MG63 (cell line): ENCODE measurements around the gene LUZP2. TPM values are rescaled to one million over a fixed set of nuclear protein-coding genes. Genes with fewer than 3 reads are reported as not detected.

Experiments used
- DNase-seq: peaks from one replicate; pipeline ENCODE4 v3.0.0-alpha.2; 2020
- H3K27me3 ChIP-seq: fragments of 250-450 bp; sonication (Bioruptor Pico); 2 replicates; pipeline ENCODE4 v1.5.1; 2020; ENCODE audit warnings: mild to moderate bottlenecking, moderate library complexity
- H3K36me3 ChIP-seq: fragments of 250-450 bp; sonication (Bioruptor Pico); 2 replicates; pipeline ENCODE4 v1.5.1; 2020; ENCODE audit warnings: mild to moderate bottlenecking, moderate library complexity
- H3K4me3 ChIP-seq: fragments of 250-450 bp; sonication (Bioruptor Pico); 2 replicates; pipeline ENCODE4 v1.5.1; 2020; ENCODE audit warnings: mild to moderate bottlenecking, moderate library complexity
- H3K9me3 ChIP-seq: fragments of 250-450 bp; sonication (Bioruptor Pico); 2 replicates; pipeline ENCODE4 v1.5.1; 2020; ENCODE audit warnings: mild to moderate bottlenecking, moderate library complexity
- total RNA-seq: library from RNA; depleted of rRNA; stranded (reverse); fragments of >200 nt; shearing (Covaris generic); gene quantifications from 2 replicates; pipeline ENCODE4 v1.2.3, GENCODE V29; 2014; ENCODE audit warnings: low replicate concordance

Gene LUZP2
- total RNA-seq, 1 experiment from 2014 or later, result 1.5 TPM

DNA sequence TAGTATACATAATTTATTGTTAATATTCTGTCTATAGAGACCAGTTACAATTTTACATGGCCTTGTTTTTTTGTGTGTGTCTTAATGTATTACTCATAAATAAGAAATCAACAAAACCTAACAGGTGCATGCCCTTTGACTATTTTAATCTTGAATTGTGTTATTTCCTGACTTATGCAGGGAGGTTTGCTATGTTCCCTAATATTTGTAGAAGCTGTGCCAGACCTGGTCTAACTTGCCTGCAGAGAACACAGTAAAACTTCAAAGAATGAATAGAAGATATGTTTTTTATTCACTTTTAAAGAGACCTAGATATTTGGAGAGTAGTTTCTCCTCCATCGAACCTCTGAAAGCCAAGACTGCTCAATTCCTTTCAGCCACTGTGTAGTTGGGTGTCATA is 234.7 kb downstream of the LUZP2 start:
- Histone ChIP-seq H3K27me3 (no peaks in the 10 kb centered on the region), H3K36me3 (no peaks in the 10 kb centered on the region), H3K4me3 (no peak overlapping the region), H3K9me3 (no peaks in the 10 kb centered on the region)
- DNase-seq, result no peak

DNA sequence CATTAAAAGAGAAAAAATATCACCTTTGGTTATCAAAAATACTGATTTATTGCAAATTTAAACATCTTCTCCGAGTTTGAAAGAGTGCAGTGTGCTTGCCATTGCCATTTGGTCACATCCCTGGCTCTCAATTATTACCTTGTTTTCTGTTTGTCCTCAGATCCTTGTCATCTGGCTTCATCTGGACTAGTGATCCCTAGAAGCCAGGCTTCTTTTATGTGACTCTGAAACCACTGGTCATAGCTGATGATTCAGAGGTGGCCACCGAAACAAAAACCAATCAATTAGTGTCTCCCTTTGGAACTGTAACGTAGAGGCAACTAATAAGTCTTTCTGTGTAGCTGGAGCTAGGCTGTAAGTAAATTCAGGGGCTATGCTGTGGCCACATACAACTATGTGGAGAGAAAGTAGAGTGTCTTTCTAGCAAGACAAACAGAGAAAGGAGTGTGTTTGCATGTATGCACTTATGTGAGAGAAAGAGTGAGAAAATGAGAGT is 237.9 kb downstream of the LUZP2 start:
- no peak overlapping the region for H3K4me3 ChIP-seq
- H3K9me3 ChIP-seq, result no peaks in the 10 kb centered on the region
- no peaks in the 10 kb centered on the region for H3K36me3 ChIP-seq
- no peak for DNase-seq
- H3K27me3 ChIP-seq, result no peaks in the 10 kb centered on the region

DNA sequence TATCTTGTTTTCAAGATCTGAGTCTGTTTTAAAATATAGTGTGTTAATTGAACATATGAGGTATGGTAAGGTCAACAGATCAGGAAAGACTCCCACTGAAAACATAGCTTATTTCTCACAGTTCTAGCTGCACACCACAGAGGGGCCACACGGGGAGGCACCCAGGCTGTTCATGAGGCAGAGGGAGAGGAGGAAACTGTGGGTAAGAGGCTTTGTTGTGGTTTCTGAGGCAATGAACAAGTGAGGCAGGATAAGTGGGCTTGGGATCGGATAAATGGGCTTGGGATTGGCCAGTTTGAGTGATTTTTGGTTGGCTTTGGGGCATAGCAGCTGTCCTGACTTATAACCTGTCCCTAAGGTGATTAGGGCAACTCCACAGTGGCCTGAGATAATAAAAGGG is 242.1 kb downstream of the LUZP2 start:
- no peaks in the 10 kb centered on the region for H3K27me3 ChIP-seq
- no peak overlapping the region for H3K4me3 ChIP-seq
- no peak for DNase-seq
- H3K9me3 ChIP-seq, result no peaks in the 10 kb centered on the region
- H3K36me3 ChIP-seq, result no peaks in the 10 kb centered on the region

DNA sequence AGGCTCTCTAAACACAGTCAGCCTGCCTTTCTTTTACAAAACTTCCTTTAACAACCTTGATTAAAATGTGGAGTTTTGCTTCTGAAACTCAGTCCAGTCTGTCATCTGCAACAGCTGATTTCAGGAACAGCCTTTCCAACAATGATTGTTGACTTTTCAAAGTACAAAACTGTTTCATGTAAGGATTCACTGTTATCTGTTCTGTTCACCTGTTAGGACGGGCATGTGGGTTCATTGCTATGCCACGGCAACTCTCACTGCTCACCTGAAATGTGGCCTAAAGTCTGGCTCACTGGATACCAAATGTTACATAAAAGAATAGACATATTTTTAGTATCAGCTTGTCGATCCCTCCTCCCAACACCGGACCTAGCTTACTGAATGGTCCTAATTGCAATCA is 242.8 kb downstream of the LUZP2 start:
- DNase-seq, result no peak
- Histone ChIP-seq H3K36me3 (no peaks in the 10 kb centered on the region), H3K9me3 (no peaks in the 10 kb centered on the region), H3K27me3 (no peaks in the 10 kb centered on the region), H3K4me3 (no peak overlapping the region)

DNA sequence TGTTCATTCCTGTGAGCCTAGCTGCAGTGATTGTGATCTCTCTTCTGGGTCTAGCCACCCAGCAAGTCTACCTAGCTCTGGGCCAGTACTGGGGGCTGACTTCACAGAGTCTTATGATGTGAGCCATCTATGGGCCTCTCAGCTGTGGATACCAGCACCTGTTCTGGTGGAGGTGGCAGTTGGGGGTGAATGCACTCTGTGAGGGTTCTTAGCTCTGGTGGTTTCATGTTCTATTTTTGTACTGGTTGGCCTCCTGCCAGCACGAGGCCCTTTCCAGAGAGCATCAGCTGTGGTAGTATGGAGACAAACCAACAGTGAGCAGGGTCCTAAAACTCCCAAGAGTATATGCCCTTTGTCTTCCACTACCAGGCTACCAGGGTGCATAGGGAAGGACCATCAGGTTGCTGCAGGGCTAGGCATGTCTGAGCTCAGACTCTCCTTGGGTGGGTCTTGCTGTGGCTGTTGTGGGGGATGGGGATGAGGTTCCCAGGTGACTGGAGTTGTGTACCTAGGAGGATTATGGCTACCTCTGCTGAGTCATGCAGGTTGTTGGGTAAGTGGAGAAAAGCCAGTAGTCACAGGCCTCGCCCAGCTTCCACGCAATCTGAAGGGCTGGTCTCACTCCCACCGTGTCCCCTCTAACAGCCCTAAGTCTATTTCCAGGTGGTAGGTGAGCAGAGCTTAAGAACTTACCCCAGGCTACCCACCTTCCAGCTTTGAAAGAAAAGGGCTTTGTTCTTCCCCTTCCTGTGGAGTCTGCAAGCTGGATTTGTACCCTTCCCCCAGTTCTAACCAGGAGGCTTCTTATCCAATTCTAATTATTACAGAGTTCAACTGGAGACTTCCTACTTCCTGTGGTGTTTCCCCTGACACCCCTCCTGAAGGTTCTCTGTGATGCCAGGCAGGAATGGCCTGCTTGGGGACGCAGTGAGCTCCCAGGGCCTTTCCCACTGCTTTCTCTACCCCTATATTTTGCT is 250.7 kb downstream of the LUZP2 start:
- DNase-seq, result no peak
- no peaks in the 10 kb centered on the region for H3K36me3 ChIP-seq
- no peak overlapping the region for H3K4me3 ChIP-seq
- no peaks in the 10 kb centered on the region for H3K27me3 ChIP-seq
- no peaks in the 10 kb centered on the region for H3K9me3 ChIP-seq

DNA sequence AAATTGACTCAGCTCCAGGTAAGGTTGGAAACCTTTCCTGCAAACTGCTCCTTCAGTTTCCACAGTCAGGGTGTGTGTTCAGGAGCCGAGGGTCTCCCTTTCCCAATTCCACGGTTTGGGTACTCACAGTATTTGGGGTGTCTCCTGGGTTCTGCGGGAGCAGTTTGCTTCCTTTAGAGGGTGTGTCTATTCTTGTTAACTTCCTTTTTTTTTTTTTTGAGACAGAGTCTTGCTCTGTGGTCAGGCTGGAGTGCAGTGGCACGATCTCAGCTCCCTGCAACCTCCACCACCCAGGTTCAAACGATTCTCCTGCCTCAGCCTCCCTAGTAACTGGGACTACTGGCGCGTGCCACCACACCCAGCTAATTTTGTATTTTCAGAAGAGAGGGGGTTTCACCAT is 251.4 kb downstream of the LUZP2 start:
- Histone ChIP-seq H3K4me3 (no peak overlapping the region), H3K27me3 (no peaks in the 10 kb centered on the region), H3K36me3 (no peaks in the 10 kb centered on the region), H3K9me3 (no peaks in the 10 kb centered on the region)
- no peak for DNase-seq

DNA sequence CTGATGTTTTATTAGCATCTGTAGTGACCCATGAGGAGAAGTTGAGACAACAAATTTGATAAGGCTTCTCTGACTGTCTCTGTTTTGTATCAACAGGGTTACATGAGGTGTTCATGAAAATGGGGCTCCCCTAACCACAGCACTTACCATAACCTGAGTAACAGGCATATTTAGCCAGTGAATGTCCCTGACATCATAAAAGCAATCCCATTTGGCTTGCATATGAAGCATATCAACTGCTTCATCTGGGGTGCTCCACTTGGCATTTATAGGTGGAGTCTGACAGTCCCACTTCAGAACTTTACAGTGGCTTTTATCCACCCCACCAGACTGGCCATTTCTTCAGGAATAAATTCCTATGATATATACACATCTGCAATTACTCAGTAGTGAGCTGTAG is 257.6 kb downstream of the LUZP2 start:
- Histone ChIP-seq H3K4me3 (no peak overlapping the region), H3K9me3 (no peaks in the 10 kb centered on the region), H3K27me3 (no peaks in the 10 kb centered on the region), H3K36me3 (no peaks in the 10 kb centered on the region)
- DNase-seq, result no peak

DNA sequence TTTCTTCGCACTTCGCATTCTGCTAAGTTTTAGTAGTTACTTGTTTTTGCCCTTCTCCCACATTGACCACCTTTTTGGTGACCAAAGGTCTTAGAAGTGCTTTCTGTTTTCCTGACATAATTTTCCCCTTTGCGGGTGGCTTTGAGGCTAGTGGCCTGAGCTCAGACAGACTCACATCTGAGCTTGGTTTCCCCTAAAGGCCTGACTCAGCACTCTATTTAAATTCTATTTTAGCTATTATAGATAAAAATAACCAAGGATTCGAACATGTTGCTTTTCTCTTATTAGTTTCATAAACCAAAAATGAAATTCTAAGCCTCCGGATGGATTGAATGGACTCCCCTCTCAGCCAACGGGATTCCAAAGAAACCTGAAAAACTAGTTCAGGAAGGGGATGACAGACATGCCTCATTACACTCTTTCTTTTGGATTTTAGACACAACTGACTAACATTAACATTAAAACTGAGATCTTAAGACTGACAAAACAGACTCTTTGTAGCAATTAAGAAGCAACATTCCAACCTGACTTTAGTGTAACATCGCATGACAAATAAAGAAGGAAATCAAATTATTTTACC is 258.5 kb downstream of the LUZP2 start:
- H3K36me3 ChIP-seq, result no peaks in the 10 kb centered on the region
- H3K9me3 ChIP-seq, result no peaks in the 10 kb centered on the region

DNA sequence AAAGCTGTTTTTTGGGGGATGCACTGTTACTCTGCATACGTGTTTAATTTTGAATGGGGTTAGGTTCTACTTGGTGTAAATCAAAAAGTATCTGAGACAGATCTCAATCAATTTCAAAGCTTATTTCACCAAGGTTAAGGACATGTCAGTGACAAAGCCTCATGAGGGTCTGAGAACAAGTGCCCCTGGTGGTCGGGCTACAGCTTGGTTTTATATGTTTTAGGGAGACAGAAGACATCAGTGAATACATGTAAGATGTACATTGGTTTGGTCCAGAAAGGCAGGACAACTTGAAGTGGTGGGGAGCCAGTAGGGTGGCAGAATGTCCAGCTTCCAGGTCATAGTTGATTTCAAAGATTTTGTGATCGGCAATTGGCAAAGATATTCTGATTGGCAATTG is 262.9 kb downstream of the LUZP2 start:
- Histone ChIP-seq H3K36me3 (no peaks in the 10 kb centered on the region), H3K27me3 (no peaks in the 10 kb centered on the region), H3K4me3 (no peak overlapping the region), H3K9me3 (no peaks in the 10 kb centered on the region)
- no peak for DNase-seq

More for the DNA sequence above, 258.5 kb downstream of the LUZP2 start:
- H3K4me3 ChIP-seq, result no peak overlapping the region
- no peak for DNase-seq
- no peaks in the 10 kb centered on the region for H3K27me3 ChIP-seq

DNA sequence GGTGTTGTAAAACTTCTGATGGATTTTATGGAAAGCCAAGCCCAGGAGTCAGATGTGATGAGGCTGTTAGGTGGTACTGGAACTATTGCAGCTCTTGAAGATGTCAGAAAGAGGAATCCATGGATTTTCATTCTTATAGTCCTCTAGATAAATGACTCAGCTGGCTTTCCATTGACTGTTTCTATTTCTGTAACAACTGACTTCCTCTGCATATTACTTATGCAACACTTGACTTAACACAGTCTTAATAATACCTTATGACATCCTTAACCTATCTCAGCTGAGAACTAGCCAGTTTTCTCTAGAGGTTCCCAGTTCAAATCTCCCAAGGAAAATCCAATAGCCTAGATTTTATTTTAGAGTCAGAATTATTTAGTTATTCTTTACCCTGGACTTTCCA is 263.8 kb downstream of the LUZP2 start:
- Histone ChIP-seq H3K27me3 (no peaks in the 10 kb centered on the region), H3K36me3 (no peaks in the 10 kb centered on the region)
- no peak for DNase-seq

DNA sequence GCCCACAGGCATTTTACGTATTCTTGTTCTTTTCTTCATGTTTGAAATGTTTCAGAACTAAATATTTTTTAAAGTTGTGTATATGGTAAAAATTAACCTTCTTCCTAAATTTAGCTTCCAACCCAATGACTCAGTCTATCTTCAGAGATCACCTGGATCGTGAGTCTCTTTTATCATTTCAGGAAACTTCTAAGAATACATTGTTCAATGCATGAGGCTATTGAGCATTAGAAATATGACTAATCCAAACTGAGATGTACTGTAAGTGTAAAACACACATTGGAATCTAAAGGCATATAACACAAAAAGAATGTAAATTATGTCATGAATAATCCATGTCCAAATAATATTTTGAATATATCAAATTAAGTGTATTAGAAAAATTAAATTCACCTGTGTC is 265.2 kb downstream of the LUZP2 start:
- no peak for DNase-seq
- H3K9me3 ChIP-seq, result no peaks in the 10 kb centered on the region
- no peaks in the 10 kb centered on the region for H3K36me3 ChIP-seq

More for the DNA sequence above, 263.8 kb downstream of the LUZP2 start:
- H3K4me3 ChIP-seq, result no peak overlapping the region
- H3K9me3 ChIP-seq, result no peaks in the 10 kb centered on the region

DNA sequence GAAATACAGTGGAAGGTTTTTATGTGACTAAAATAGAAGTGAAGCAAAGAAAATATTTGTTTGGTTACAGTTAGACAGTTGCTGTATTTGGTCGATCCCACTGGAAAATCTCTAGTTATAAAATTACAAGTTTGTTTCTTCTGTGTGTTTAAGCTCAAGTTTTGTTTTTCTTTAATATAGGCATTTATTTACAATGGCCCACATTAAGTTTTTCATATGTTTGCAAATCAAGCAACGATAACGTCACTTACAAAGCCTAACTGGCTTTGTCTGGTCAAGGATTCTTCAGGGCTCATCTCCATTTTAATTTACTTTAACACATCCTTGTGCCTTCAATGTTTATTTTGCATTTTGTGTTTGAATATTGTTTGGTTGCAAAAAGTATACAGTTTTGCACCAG is 270.6 kb downstream of the LUZP2 start:
- Histone ChIP-seq H3K4me3 (no peak overlapping the region), H3K9me3 (no peaks in the 10 kb centered on the region), H3K27me3 (no peaks in the 10 kb centered on the region), H3K36me3 (no peaks in the 10 kb centered on the region)
- no peak for DNase-seq

More for the DNA sequence above, 265.2 kb downstream of the LUZP2 start:
- Histone ChIP-seq H3K4me3 (no peak overlapping the region), H3K27me3 (no peaks in the 10 kb centered on the region)

DNA sequence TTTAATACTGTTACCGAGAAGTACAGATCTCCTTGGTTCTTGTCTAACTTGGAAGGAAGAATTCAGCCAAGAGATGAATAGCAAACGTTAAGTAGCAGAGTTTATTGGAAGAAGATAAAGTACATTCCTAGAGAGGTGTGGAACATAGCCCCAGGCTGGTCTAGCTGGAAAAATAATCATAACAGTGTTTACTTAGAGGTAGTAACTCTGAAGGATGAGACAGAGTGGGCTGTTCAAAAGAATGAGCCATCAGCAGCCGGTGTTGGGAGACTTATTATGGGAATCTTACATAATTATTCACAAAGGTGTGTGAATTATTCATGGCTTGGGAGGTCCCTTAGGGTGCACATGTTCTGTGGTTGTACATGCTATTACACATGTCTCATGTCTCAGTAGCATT is 276.5 kb downstream of the LUZP2 start:
- no peak for DNase-seq
- Histone ChIP-seq H3K36me3 (no peaks in the 10 kb centered on the region), H3K9me3 (no peaks in the 10 kb centered on the region), H3K27me3 (no peaks in the 10 kb centered on the region), H3K4me3 (no peak overlapping the region)

DNA sequence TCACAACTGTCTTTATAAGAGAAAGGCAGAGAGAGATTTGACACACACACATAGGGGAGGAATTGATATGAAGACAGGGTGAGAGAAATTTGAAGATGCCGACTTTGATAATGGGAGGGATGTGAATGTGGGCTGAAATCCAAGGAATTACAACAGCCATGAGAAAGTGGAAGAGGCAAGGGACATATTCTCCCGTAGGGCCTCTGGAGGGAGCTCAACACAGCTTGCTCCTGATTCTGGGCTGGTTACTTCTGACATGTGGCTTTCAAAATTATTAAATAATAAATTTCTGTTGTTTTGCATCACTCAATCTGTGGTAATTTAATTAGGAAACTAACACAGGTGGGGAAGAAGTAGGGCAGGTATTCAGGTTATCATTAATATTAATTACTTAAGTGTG is 282.9 kb downstream of the LUZP2 start:
- Histone ChIP-seq H3K27me3 (no peaks in the 10 kb centered on the region), H3K4me3 (no peak overlapping the region), H3K36me3 (no peaks in the 10 kb centered on the region), H3K9me3 (no peaks in the 10 kb centered on the region)
- DNase-seq, result no peak

DNA sequence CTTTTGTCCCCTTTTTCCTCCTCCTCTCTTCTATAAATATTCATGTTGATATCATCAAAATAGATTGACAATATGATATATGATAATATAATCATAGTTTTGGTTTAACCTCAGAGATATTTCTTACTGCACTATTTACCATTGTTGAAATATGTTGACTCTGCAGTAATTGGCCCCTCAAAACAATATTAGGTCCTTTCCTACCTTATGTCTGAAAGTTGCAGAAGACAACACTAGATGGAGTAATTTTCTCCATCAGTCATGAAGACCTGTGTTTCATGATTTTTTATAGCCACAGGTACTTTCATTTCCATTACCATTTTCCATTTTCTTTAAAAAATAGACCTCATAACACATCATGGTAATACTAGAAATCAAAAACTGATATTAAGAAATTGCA is 284.4 kb downstream of the LUZP2 start:
- Histone ChIP-seq H3K27me3 (no peaks in the 10 kb centered on the region), H3K9me3 (no peaks in the 10 kb centered on the region), H3K36me3 (no peaks in the 10 kb centered on the region), H3K4me3 (no peak overlapping the region)
- no peak for DNase-seq

DNA sequence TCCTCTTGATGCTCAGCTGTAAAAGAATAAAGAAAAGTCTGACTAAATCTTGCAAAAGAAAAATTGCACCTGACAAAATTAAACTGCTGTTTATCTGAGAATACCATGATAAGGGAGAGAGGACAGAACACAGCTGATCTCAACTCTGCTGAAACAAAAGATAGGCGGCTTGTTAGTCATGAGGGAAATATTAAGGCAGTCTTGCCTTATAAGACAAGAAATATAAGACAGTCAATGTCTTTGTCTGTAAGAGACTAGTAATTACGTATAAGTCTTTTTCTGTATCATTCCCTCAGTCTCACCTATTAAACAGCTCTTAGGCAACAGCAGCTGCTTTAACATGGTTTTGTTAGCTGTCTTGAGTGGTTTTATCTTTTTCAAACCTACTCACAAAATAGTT is 296.6 kb downstream of the LUZP2 start:
- no peaks in the 10 kb centered on the region for H3K36me3 ChIP-seq
- no peak overlapping the region for H3K4me3 ChIP-seq
- no peaks in the 10 kb centered on the region for H3K27me3 ChIP-seq
- no peaks in the 10 kb centered on the region for H3K9me3 ChIP-seq
- DNase-seq, result no peak

DNA sequence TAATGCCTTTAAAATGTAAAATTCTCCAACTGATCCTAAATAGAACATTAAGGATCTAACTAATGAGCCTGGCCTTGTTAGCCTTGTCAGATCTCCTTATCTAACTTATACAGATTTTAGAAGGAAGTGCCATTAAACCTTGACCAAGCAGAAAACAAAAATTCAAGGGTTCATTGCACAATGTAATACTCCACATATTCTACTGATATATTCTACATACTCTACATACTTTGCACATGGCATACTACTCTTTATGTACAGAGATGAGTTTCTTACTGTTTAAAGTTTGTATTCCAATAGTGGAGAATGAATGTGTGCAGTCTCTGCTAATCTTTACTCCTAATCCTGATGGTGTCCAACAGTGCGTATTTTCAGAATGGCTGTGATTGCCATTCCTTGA is 297.2 kb downstream of the LUZP2 start:
- no peak for DNase-seq
- no peak overlapping the region for H3K4me3 ChIP-seq
- no peaks in the 10 kb centered on the region for H3K27me3 ChIP-seq
- H3K36me3 ChIP-seq, result no peaks in the 10 kb centered on the region
- no peaks in the 10 kb centered on the region for H3K9me3 ChIP-seq

DNA sequence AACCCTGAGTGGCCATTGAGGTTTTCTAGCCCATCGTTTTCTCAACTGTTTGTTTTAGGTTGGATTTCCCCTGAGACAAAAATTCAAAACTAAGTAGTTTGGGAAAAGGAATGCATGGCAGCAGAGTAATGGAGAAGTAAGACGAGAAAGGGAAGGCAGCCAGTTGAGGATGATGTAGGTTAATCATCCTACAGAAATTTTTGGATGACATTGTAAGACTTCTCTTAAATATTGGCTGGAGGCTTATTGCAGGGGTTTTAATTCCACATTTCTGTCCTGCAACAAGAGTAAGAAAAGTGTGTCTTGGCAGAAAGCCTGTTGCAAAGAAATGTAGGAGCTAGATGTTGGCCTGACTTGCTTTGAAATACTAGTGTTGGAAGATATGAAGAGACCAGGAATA is 308.8 kb downstream of the LUZP2 start:
- no peak for DNase-seq
- Histone ChIP-seq H3K4me3 (no peak overlapping the region), H3K27me3 (no peaks in the 10 kb centered on the region), H3K36me3 (no peaks in the 10 kb centered on the region), H3K9me3 (no peaks in the 10 kb centered on the region)
